SW 1271 (cell line): ENCODE measurements around the gene FLYWCH2.
"Not testable (repeated sequence)": the region's sequence is repeated elsewhere in the genome, so short reads cannot be mapped to it uniquely, and the experiment has no call there.

Experiments
- DNase-seq, 2 experiments: peaks; one replicate each; lab custom pipeline; 2025; lab: John Stamatoyannopoulos, UW

Gene FLYWCH2

DNA sequence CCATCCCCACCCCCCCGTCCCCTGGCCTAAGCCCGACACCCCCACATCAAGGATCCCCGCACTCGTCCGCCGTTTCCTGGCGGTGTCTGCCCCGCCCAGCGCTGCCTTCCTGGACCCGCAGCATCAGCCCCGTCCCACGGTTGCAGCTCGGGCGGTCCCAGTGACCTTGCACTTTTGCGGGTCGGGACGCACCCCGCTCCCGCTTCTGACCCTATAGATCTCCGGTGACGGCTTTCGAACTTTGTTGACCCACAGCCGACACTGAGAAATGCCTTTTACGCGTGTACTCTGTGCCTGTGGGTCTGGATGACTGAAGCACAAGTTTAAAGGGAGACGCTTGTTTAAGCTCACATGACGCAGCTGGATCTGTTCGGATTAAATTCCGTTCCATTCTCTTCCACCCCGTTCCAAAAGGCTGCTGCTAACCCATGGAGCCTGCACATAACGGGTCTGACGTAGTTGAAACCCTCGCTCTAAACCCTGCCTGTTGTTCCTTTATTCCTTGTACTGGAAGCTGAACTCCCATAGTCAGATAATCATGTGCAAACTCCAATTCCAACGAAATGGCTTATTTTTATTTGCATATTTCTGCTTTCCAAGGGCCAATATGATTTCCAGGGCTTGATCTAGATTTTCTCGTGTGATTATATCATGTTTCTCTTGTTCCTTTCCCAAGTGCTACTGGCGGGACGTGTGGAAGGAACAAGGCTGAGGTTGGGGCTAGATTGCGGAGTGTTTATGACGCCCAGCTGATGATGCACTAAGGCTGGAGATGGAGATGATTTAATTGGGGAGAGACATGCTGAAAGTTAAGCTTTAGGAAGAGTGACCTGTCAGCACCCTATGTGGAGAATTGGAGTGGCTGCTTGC is 29.6 kb downstream of the FLYWCH2 start:
- DNase-seq, result peak in 1 of 2 experiments; percentile 8

DNA sequence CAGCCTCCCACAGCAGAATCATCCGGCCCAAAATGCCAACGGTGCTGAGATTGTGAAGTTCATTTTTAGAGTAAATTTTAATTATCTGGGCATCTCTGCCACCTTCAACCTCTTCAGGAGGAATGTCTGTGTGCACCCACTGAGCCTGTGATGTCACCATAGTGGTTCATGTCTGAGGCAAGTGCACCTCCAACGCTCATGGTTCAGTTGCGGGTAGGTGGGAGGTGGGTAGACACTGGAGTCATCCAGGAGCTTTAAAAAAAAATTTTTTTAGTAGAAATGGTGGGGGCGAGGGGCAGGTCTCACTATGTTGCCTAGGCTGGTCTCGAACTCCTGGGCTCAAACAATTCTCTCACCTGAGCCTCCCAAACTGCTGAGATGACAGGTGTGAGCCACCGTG is 30.6 kb downstream of the FLYWCH2 start:
- no peak for DNase-seq

DNA sequence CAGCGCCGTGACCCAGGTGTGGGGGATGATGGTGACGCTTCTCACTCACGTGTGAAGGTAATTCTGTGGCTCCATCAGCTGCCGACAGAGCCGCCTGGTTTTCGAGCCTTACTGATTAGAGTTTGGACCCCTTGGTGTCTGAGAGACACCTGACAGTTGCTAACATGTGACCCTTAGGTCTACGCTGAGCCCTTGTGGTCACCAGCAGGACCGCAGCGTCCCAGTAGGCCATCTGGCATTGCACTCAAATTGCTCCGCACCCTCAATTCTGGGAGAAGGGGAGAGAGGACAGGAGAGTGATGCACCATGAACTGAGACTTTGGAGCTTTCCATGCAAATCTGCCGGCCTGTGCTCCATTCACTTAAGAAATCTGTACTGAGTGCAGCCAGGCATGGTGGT is 31.2 kb downstream of the FLYWCH2 start:
- no peak for DNase-seq

DNA sequence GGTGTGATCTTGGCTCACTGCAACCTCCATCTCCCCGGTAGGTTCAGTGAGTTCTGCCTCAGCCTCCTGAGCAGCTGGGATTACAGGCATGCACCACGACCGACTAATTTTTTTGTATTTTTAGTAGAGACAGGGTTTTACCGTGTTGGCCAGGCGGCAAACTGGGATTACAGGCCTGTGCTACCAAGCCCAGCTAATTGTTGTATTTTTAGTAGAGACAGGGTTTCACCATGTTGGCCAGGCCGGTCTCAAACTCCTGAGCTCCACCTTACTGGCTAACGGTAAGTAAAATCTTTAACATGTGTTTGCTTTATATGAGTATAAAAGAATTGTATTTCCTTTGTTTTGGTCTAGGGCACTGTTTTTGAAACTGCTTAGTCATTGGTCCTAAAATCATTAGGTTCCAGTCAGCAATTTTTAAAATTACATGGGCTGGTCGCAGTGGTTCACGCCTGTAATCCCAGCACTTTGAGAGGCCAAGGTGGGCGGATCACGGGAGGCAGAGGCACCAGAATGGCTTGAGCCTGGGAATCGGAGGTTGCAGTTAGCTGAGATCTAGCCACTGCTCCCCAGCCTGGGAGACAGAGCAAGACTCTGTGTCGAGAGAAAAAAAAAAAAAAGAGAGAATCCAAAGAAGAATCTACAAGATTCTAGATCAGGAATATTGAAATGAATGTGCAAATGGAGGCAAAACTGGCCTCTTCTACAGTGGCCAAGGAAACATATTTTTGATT is 32.3 kb downstream of the FLYWCH2 start:
- no peak for DNase-seq

DNA sequence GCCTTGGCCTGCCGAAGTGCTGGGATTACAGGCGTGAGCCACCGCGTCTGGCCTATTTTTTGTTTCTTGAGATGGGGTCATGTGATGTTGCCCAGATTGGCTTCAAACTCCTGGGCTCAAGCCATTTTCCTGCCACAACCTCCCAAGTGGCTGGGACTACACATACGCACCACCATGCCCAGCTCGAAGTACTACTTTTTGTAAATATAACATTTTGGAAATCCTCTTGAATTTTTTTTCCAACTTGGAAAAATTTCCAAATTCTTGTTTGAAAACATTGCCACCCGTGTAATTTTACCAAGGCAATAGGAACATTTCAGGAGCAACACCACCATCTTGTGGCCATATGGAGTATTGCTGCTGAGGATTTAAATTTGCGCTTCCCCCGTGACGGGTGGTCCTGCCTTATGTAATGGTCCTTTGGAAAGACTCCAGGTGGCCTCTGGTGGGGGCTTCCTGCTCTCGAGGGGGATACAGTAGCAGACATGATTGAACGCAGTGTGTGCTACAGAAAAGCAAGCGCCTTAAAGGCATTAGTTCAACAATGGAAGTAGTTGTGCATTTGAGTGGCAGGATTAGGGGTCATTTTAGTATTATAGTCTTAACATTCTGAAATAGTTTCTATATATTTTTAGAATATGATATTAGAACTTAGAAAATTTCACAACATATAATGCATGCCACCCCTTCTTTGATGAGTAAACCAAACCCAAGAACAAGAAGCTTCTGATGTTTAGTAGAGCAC is 36.7 kb downstream of the FLYWCH2 start:
- peak in 1 of 2 experiments; percentile 50 for DNase-seq

DNA sequence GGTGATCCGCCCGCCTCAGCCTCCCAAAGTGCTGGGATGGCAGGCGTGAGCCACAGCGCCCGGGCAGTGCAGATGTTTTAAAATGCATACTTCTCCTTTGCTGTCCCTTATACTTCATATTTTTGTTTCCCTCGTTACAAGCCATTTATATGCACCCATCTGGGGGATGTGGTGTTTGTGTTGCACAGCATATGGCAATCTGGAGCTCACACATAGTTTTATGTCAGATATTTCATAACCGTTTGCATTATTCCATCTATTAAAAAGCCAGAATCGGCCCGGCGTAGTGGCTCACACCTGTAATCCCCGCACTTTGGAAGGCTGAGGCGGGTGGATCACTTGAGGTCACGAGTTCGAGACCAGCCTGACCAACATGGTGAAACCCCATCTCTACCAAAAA is 40.5 kb downstream of the FLYWCH2 start:
- no peak for DNase-seq

DNA sequence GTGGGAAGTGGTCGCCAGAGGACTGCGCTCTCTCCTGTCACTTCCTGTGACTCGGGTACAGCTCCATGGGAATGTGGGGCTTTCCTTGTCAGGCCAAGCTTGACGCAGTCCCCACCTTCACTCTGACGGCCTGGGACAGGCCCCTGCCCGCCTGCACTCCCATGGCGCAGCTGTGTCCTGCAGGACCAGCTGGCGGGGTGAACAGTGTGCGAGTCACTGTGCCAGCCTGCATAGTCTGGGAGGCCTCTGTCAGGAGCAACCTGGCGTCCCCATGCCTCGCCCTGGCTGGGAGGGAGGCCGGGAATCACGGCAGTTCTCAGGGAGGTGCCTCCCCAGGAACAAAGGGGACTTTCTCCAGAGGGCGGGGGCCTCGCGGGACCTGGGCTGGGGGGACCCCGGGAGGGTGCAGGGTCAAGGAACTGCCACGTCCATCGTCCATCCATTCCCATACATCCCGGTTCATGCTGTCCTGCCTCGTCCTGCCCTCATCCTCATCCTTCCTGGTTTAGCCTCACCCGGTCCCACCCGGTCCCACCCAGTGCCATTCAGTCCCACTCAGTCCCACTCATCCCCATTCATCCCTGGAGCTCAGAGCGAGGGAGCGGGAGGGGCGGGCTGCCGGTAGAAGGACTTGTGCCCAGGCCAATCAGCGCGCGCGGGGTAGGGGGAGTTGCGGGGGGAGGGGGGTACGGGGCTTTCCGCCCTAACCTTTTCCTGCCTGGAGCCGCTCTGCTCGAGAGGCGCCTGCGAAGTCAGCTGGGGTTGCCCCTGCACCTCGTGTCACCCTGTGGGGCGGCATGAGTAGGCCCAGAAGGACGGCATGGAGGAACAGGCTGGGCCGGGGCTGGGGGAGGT is 42.1 kb downstream of the FLYWCH2 start:
- DNase-seq, result no peak

DNA sequence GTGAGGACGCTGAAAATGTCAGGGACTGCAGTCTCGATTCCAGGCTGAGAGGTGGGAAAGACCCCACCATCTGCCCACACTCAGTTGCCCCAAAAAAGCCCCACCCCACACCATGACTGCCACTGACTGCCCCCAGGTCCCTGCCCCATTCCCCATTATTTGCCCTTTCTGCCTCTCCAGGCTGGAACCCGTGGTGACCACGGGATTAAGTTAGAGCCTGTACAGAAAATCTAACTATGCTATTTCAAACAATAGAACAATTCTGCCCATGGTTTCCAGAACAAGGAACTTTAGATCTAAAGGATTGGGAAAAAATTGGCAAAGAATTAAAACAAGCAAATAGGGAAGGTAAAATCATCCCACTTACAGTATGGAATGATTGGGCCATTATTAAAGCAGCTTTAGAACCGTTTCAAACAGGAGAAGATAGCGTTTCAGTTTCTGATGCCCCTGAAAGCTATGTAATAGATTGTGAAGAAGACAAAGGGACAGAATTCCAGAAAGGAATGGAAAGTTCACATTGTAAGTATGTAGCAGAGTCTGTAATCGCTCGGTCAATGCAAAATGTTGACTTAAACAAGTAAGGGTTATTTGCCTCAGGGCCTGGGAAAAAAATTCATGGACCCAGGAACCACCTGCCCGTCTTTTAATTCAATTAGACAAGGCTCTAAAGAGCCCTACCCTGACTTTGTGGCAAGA is 43.1 kb downstream of the FLYWCH2 start:
- DNase-seq, result no peak

DNA sequence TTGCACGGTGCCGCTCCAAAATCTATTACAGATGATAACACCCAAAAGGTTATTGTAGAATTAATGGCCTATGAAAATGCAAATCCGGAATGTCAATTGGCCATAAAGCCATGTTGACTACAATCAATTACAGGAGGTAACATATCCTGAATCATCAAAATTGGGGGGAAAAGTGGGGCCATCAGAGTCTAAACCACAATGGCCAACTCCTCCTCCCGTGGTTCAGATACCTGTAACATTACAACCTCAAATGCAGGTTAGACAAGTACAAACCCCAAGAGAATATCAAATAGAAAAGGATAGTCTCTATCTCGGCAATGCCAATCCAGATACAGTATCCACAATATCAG is 43.6 kb downstream of the FLYWCH2 start:
- DNase-seq, result no peak

DNA sequence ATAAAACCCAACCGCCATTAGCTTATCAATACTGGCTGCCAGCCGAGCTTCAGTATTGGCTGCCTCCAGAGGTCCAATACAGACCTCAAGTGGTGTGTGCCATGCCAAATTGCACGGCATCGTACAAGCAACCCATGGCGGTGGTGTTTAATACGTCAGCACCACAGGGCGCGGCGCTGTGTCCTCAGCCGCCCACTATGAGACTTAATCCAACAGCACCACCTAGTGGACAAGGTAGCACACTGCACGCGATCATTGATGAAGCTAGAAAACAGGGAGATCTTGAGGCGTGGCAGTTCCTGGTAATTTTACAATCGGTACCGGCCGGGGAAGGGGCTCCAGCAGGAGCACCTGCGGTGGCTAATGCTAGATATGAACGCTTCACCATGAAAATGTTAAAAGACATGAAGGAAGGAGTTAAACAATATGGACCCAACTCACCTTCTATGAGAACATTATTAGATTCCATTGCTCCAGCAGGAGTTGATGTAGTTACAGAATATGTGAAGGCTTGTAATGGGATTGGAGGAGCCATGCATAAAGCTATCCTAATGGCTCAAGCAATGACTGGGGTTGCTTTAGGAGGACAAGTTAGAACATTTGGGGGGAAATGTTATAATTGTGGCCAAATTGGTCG is 44.1 kb downstream of the FLYWCH2 start:
- DNase-seq, result peak; percentile 56 to 67

DNA sequence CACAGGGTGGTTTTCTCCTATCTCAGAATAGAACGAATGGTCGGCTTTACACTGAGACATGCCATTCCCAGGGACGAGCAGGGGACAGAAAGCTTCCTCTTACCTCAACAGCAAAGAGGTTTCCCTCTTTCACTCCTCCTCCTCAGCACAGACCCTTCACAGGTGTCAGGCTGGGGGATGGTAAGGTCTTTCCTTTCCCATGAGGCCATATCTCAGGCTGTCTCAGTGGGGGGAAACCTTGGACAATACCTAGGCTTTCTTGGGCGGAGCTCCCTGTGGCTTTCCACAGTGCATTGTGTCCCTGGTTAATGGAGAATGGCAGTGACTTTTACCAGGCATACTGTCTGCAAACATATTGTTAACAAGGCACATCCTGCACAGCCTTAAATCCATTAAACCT is 45.1 kb downstream of the FLYWCH2 start:
- DNase-seq, result not testable (repeated sequence)

DNA sequence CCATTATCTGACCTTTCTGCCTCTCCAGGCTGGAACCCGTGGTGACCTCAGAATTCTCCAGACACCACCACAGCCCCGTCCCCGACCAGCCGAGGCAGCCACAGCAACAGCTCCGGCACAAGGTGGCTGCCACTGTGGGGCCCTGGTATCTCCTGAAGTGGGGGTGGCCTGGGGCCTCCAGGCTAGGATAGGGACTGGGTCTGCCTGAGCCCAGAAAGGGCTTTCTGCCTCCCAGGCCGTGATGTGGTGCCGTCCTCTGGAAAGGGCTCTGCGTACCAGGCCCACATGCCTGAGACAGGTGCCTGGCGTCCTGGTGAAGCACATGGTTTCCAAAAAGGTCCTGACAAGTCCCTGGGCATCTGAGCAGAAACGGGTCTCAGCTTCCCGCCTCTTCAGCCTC is 45.8 kb downstream of the FLYWCH2 start:
- DNase-seq, result no peak

DNA sequence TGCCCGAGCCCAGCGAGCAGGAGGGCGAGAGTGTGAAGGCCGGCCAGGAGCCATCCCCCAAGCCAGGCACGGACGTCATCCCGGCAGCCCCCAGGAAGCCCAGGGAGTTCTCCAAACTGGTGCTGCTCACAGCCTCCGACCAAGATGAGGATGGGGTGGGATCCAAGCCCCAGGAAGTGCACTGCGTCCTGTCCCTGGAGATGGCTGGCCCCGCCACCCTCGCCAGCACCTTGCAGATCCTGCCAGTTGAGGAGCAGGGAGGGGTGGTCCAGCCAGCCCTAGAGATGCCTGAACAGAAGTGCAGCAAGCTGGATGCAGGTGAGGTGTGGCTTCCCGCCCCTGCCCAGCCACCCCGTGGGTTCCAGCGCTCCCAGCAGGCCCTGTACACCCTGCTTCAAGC is 46.7 kb downstream of the FLYWCH2 start:
- DNase-seq, result no peak

DNA sequence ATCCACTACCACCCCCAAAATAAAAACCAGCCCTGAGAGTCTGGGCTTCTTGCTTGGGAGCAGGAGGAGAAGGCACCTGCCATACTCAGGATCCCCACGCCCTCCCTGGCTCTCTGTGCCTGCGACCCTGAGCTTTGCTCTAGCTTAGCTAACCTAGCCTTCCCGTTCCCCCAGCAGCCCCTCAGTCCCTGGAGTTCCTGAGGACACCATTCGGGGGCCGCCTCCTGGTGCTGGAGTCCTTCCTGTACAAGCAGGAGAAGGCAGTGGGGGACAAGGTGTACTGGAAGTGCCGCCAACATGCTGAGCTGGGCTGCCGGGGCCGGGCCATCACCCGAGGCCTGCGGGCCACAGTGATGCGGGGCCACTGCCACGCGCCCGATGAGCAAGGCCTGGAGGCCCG is 47.2 kb downstream of the FLYWCH2 start:
- DNase-seq, result no peak

DNA sequence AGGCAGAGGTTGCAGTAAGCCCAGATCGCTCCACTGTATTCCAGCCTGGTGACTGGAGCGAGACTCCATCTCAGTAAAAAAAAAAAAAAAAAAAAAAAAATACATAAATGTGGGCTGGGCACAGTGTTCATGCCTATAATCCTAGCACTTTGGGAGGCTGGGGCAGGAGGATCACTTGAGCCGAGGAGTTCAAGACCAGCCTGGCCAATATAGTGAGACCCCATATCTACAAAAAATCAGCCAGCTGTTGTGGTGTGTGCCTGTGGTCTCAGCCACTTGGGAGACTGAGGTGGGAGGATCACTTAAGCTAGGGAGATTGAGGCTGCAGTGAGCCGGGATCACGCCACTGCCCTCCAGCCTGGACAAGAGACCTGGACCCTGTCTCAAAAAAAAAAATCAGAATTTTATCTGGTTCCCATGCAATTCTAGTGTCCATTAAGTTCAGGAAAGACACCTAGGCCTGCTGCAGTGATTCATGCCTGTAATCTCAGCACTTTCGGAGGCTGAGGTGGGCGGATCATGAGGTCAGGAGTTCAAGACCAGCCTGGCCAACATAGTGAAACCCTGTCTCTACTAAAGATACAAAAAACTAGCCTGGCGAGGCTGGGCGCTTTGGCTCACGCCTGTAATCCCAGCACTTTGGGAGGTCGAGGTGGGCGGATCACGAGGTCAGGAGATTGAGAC is 48.4 kb downstream of the FLYWCH2 start:
- not testable (repeated sequence) for DNase-seq

DNA sequence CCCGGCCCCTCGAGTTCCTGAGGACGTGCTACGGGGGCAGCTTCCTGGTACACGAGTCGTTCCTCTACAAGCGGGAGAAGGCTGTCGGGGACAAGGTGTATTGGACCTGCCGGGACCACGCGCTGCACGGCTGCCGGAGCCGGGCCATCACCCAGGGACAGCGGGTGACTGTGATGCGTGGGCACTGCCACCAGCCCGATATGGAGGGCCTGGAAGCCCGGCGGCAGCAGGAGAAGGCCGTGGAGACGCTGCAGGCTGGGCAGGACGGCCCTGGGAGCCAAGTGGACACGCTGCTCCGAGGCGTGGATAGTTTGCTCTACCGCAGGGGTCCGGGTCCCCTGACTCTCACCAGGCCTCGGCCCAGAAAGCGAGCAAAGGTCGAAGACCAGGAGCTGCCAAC is 50.1 kb downstream of the FLYWCH2 start:
- DNase-seq, result no peak

DNA sequence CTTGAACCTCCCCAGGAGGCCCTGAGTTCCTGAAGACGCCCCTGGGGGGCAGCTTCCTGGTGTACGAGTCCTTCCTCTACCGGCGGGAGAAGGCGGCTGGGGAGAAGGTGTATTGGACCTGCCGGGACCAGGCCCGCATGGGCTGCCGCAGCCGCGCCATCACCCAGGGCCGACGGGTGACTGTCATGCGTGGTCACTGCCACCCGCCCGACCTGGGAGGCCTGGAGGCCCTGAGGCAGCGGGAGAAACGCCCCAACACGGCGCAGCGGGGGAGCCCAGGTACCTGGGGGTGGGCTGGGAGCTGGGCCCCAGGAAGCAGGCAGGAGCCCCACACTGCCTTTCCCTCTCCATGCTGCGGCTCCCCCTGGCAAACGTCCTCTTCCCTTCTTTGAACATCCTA is 50.7 kb downstream of the FLYWCH2 start:
- DNase-seq, result no peak

DNA sequence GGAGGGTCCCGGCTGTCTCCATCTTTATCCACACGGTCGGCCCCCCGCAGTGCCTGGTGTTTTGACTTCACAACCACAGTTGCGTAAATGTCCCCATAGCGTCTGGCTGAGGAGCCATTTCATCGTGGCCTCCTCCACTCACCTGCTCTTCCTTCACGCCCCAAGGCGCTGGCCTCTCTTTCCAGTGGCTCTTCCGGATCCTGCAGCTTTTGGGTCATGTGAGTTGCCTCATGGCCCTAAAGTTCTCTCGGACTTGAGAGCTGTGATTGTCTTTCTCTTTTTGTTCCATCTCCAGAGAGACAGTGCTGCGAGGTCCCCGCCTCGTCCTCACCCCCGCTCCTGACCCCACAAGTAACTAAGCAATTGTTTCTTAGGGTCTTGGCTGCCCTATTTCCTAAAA is 51.4 kb downstream of the FLYWCH2 start:
- no peak for DNase-seq

DNA sequence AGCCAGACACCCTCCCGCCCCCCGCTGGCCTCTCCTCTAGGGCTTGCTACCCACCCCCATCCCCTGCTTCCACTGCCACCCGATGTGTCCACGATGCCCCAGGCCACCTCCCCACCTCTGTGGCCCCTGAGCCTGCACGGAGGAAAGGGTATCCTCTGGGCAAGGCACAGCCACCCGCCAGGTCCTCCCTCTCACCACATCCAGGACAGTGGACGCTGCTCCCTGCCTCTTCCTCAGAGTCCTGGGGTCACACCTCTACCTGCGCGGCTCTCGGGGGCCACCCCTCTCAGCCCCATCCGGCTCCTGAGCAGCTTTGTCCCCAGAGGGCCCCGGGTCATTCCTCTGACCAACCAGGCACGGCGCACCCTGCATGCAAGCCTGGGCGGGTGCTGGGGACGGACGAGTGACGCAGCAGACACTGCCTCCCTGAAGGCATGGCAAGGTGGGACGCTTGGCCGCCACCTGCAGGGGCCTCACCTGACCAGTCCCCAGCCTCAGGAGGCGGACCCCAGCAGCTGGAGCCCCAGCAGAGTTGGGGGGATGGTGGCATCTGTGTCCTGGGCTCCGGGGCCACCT is 53.5 kb downstream of the FLYWCH2 start:
- no peak for DNase-seq

DNA sequence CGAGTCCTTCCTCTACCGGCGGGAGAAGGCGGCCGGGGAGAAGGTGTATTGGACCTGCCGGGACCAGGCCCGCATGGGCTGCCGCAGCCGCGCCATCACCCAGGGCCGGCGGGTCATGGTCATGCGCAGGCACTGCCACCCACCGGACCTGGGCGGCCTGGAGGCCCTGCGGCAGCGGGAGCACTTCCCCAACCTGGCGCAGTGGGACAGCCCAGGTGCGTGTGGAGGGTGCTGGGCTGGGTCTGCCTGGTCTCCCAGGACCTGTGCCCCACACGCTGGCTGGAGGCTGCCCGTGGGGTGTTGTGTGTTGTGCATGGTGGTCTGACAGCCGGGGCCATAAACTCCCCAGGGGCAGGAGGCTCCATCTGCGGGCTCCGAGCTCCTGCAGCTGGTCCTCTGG is 54.2 kb downstream of the FLYWCH2 start:
- no peak for DNase-seq
